NCI-H2107 (cell line): ENCODE measurements around the gene ADCY2.

Source experiments
- DNase-seq: peaks from one replicate; lab custom pipeline; 2025; lab: John Stamatoyannopoulos, UW

The ADCY2 gene

DNA sequence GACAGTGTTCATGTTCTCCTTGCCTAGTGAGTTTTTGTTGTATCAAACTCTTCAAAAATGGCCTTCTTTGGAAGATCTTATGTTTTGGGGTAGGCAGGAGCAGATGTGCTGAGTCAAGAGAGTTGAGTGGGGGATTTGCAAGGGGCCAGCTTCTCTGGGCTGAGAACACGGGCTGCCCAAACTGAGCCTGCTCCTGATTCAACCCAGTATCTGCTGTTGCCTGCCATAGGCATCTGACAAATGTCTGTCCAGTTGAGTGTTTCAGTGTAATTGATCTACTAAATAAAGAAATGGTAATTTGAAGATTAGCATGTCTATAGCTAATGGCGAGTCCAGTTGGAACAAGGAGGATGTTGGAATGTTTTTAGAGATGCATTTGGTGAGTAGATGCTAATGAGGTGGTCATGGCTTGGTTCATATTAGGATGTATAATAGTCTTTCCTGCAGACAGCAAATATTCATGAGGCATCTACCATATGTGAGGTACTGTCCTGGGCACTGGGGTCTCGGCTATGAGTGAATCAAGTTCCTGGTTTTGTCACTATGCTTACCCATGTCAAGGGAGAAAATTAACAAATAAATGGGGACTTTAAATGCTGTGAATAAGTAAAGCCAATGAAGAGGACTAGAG, 119.5 kb downstream of the ADCY2 start:
- DNase-seq, result no peak

DNA sequence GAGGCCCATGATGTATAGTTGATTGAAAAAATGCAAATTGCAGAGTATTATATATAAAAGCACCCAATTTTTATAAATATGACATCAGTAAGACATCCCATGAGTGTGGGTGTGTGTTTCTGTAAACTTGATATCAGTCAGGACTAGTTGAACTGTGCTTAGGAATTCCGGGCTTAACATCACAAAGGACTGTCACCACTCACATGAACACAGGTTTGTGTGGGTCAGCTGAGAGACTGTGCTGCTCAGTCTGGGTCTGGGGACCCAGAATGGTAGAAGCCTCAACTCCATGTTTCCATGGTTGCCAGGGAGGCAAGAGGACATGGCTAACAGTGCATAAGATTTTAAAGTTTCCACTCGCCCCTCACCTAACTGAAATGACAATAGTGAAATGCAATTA, 120.3 kb downstream of the ADCY2 start:
- no peak for DNase-seq

GRCh38 chr5:7517006-7517405, 121.1 kb downstream of the ADCY2 start:
- no peak for DNase-seq

DNA sequence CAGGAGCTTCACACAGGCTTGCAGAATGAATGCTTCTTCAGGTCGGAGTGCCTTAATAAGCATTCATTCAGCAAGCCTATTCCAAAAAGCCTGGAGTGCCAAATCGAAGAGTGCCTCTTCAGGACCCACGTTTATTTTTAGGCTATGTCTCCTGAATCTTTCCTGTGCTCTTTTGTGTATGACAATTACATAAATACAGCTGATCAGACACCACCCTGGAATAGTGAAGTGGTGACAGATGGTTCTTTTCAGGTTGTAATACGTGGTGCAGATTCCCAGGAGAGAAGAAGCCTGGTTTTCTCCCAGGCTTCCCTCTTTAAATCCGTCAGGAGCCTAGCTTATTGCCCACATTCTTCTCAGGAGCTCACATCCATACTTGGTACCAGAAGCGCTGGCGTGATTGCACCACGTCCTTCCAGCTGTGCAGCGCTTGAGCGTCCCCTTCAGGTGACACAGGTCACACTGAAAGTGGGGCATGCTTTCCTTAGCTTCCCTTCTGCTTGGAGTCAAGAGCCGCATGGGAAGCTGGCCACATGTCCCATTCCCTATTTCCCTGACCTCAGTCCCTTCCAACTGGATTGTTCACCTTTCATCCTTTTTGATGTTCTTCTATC, 123.1 kb downstream of the ADCY2 start:
- peak; percentile 77 for DNase-seq

DNA sequence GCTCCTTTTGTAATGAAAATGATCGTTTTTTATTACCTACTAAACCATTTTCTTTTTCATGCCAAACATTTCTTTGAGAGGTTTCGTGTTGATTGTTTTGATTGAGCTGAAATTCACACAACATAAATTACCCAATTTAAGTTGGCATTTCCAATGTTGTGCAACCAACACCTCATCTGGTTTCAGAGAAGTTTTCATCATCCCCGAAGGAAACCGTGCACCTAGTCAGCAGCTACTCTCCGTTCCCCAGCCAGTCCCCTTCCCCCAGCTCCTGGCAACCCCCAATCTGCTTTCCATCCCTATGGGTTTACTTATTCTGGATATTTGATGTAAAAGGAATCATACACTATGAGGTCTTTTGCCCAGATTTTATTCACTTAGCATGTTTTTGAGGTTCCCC, 123.6 kb downstream of the ADCY2 start:
- no peak for DNase-seq

DNA sequence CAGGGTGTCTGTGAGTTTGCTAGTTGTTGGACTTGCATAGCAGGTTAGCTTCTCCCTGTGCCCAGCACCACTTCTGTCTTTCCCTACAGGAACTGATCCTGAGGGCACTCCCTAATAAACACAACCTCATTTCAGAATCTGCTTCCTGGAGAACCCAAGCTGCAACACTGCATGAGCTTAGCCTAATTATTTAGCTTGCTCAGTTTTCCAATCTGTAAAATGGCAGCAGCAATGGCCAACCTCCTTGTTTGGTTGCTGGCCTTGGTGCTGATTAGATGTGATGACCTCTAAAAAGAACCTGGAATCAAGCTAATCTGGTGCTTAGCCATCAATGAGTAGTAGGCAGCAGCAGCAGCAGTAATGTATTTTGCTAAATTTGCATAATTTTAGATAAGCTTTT, 133.9 kb downstream of the ADCY2 start:
- DNase-seq, result no peak

DNA sequence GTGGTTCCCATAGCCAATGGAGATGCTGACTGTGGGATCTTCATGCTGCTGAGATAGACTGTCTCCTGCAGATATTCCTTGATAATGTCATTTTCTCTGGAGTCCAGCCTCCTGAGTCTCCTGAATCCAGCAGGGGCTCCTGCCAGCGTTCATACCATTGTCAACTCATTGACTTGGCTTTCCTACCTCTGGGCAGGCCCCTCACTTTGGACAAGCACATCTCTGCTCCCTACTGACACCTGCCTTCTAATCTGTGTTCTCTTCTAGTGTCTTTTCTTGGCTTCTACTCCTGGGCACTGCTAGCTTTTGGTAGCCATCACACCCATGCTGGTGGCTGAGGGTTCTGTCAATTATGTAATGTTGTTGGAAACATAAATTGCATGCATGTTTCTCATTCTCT, 138.0 kb downstream of the ADCY2 start:
- no peak for DNase-seq

- no peak for DNase-seq
Measured at GRCh38 chr5:7534505-7534904, 138.6 kb downstream of the ADCY2 start.

GRCh38 chr5:7537573-7537972, 141.6 kb downstream of the ADCY2 start:
- no peak for DNase-seq

- no peak for DNase-seq
Measured at GRCh38 chr5:7539571-7539970, 143.6 kb downstream of the ADCY2 start.

- DNase-seq, result peak; percentile 56
Measured at GRCh38 chr5:7540736-7541485, 145.0 kb downstream of the ADCY2 start.

- no peak for DNase-seq
Measured at GRCh38 chr5:7541898-7542297, 146.0 kb downstream of the ADCY2 start.

GRCh38 chr5:7546555-7546954, 150.6 kb downstream of the ADCY2 start:
- no peak for DNase-seq

GRCh38 chr5:7548596-7548995, 152.7 kb downstream of the ADCY2 start:
- no peak for DNase-seq

GRCh38 chr5:7565559-7565958, 169.6 kb downstream of the ADCY2 start:
- DNase-seq, result no peak

DNA sequence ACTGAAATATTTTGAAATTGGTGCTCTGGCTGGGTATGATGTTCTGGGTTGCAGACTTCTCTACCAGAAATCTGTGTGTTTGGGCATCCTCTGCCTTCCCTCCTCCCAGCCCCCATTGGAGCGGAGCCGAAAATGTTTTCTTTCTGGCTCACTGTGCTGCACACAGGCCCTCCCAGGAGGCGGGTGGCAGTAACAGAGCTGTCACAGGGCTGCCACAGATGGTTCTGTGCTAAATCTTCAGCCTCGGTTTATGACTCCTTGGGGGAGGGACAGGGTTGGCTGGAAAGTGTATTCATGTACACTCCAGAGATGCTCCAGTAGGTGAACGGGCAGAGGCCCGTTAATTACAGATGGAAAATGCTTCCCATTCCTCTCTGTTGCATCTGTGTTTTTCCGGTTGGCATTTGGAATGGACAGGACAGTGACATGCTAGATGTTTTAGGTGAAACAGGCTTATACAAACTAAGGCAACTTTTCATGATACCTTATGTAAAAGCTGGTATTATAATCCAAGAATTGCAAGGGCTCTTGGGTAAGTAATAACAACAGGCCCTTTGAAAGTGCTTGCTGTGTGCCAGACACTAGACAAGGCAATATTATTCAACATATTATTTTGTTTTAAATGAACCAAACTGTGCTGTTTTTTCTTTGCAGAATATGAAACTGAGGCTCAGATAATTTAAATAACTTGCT, 180.2 kb downstream of the ADCY2 start:
- DNase-seq, result no peak

DNA sequence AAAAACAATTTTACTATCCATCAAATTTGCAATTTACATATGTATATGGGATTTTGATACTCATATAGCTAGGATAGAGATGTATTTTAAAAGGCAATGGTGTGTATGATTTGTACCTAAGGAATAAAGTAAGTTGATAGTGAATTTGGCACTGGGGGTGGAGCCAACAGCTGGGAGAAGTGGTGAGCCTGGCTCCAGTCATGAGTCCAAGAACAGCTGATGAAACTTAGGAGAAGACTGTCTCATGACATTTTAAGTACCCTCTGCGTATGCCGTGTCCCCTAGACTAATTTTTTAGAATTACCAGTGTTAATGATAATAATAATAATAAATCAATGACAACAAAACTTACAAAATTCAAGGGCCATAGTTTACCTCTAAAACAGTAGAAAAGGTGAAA, 181.4 kb downstream of the ADCY2 start:
- no peak for DNase-seq

GRCh38 chr5:7578071-7578470, 182.1 kb downstream of the ADCY2 start:
- DNase-seq, result no peak

GRCh38 chr5:7584749-7585148, 188.8 kb downstream of the ADCY2 start:
- no peak for DNase-seq

DNA sequence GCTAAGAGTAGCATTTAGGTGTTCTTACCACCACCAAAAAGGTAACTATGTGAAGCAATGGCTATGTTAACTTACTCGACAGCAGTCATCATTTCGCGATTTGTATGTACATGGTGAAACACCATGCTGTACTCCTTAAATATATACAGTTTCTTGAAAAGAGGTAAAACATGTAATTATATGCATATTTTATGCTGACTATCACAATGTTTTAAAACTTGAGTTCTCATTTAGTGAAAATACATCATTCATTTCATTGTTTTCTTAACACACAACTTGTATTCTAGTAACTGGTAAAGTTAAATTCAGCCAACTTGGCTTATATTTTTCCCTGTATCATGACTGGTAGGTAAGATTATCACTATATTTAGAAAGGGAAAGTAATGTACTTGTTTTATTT, 189.9 kb downstream of the ADCY2 start:
- DNase-seq, result no peak

GRCh38 chr5:7586480-7586879, 190.5 kb downstream of the ADCY2 start:
- DNase-seq, result no peak

GRCh38 chr5:7589800-7590199, 193.9 kb downstream of the ADCY2 start:
- no peak for DNase-seq

GRCh38 chr5:7592910-7593309, 197.0 kb downstream of the ADCY2 start:
- DNase-seq, result no peak
